Measurements from ENCODE around the gene NINL. TPM values are rescaled to one million over a fixed set of nuclear protein-coding genes. Genes with fewer than 3 reads are reported as not detected.

The NINL gene
- polyA plus RNA-seq, 1 of the 3 experiments (the other 2 are of a cell fraction), result 22.5 TPM

DNA sequence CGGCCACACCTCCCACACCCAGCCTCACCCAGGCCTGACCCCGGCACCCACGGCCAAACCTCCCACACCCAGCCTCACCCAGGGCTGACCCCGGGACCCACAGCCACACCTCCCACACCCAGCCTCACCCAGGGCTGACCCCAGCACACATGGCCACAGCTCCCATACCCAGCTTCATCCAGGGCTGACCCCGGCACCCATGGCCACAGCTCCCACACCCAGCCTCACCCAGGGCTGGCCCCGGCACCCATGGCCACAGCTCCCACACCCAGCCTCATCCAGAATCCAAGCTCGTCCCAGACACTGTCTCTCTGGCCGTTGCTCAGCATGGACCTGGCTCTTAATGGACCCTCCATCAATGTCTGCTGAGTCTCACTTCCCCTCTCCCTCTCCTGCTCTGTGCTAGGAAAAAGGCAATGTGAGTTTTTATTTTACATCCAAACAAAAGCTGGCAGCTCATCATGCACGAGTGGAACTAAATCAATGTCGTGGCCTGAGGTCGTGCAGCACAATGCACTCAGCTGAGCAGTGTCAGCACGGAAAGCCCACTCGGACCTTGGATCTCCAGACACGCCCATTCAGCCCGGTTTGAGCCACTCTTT is 36.1 kb downstream of the NINL start:
- Histone ChIP-seq H3K4me2 (peak overlapping the region; percentile 26; the same call in 1 of the 2 replicates), H3K9ac (no peak overlapping the region)
- WGBS (ENCODE audit: low lambda C conversion rate), result 85% methylated on average over 15 of the region's 15 CpGs

More for the DNA sequence above, 36.1 kb downstream of the NINL start:
- POLR2A ChIA-PET, result no interaction called here
- TF ChIP-seq EP300 (IDR thresholded peaks at IDR 0.05; ENCODE audit: borderline replicate concordance in 1 of 2, low read depth in 1 of 2, low read length in 1 of 2), result no peak
- TF ChIP-seq, protein P1, sequence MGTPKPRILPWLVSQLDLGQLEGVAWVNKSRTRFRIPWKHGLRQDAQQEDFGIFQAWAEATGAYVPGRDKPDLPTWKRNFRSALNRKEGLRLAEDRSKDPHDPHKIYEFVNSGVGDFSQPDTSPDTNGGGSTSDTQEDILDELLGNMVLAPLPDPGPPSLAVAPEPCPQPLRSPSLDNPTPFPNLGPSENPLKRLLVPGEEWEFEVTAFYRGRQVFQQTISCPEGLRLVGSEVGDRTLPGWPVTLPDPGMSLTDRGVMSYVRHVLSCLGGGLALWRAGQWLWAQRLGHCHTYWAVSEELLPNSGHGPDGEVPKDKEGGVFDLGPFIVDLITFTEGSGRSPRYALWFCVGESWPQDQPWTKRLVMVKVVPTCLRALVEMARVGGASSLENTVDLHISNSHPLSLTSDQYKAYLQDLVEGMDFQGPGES (IDR thresholded peaks at IDR 0.05; ENCODE audit: low read depth, low read length), result no peak
- TF ChIP-seq, protein P2, sequence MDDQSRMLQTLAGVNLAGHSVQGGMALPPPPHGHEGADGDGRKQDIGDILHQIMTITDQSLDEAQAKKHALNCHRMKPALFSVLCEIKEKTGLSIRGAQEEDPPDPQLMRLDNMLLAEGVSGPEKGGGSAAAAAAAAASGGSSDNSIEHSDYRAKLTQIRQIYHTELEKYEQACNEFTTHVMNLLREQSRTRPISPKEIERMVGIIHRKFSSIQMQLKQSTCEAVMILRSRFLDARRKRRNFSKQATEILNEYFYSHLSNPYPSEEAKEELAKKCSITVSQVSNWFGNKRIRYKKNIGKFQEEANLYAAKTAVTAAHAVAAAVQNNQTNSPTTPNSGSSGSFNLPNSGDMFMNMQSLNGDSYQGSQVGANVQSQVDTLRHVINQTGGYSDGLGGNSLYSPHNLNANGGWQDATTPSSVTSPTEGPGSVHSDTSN (IDR thresholded peaks at IDR 0.05), result no peak
- TF ChIP-seq, protein P3, sequence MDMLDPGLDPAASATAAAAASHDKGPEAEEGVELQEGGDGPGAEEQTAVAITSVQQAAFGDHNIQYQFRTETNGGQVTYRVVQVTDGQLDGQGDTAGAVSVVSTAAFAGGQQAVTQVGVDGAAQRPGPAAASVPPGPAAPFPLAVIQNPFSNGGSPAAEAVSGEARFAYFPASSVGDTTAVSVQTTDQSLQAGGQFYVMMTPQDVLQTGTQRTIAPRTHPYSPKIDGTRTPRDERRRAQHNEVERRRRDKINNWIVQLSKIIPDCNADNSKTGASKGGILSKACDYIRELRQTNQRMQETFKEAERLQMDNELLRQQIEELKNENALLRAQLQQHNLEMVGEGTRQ (IDR thresholded peaks at IDR 0.05; ENCODE audit: borderline replicate concordance, low read depth, low read length), result no peak
- no peak for TF ChIP-seq POLR2AphosphoS5 (IDR thresholded peaks at IDR 0.05; ENCODE audit: low read depth, low read length)
- no peak for TF ChIP-seq FOSL2 (IDR thresholded peaks at IDR 0.05; ENCODE audit: borderline replicate concordance, low read depth)
- TF ChIP-seq CHD2 (IDR thresholded peaks at IDR 0.05; ENCODE audit: low read length, partially characterized antibody), result no peak
- TF ChIP-seq USF1 (IDR thresholded peaks at IDR 0.05; ENCODE audit: borderline replicate concordance, low read depth), result no peak
- no peak for TF ChIP-seq NFIC (IDR thresholded peaks at IDR 0.05; ENCODE audit: borderline replicate concordance)
- no peak for TF ChIP-seq GABPA (IDR thresholded peaks at IDR 0.05; ENCODE audit: low read depth)
- no peak for TF ChIP-seq EZH2phosphoT487 (IDR thresholded peaks at IDR 0.05; ENCODE audit: borderline replicate concordance, low read depth)
- TF ChIP-seq ELF1 (IDR thresholded peaks at IDR 0.05), result no peak
- TF ChIP-seq, protein P4, sequence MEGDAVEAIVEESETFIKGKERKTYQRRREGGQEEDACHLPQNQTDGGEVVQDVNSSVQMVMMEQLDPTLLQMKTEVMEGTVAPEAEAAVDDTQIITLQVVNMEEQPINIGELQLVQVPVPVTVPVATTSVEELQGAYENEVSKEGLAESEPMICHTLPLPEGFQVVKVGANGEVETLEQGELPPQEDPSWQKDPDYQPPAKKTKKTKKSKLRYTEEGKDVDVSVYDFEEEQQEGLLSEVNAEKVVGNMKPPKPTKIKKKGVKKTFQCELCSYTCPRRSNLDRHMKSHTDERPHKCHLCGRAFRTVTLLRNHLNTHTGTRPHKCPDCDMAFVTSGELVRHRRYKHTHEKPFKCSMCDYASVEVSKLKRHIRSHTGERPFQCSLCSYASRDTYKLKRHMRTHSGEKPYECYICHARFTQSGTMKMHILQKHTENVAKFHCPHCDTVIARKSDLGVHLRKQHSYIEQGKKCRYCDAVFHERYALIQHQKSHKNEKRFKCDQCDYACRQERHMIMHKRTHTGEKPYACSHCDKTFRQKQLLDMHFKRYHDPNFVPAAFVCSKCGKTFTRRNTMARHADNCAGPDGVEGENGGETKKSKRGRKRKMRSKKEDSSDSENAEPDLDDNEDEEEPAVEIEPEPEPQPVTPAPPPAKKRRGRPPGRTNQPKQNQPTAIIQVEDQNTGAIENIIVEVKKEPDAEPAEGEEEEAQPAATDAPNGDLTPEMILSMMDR (IDR thresholded peaks at IDR 0.05), result no peak
- no peak for TF ChIP-seq RAD21 (IDR thresholded peaks at IDR 0.05; ENCODE audit: low read length)
- no peak for TF ChIP-seq JUND (IDR thresholded peaks at IDR 0.05)
- TF ChIP-seq, protein P5, sequence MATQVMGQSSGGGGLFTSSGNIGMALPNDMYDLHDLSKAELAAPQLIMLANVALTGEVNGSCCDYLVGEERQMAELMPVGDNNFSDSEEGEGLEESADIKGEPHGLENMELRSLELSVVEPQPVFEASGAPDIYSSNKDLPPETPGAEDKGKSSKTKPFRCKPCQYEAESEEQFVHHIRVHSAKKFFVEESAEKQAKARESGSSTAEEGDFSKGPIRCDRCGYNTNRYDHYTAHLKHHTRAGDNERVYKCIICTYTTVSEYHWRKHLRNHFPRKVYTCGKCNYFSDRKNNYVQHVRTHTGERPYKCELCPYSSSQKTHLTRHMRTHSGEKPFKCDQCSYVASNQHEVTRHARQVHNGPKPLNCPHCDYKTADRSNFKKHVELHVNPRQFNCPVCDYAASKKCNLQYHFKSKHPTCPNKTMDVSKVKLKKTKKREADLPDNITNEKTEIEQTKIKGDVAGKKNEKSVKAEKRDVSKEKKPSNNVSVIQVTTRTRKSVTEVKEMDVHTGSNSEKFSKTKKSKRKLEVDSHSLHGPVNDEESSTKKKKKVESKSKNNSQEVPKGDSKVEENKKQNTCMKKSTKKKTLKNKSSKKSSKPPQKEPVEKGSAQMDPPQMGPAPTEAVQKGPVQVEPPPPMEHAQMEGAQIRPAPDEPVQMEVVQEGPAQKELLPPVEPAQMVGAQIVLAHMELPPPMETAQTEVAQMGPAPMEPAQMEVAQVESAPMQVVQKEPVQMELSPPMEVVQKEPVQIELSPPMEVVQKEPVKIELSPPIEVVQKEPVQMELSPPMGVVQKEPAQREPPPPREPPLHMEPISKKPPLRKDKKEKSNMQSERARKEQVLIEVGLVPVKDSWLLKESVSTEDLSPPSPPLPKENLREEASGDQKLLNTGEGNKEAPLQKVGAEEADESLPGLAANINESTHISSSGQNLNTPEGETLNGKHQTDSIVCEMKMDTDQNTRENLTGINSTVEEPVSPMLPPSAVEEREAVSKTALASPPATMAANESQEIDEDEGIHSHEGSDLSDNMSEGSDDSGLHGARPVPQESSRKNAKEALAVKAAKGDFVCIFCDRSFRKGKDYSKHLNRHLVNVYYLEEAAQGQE (IDR thresholded peaks at IDR 0.05; ENCODE audit: low read depth, low read length), result no peak
- TF ChIP-seq MXI1 (IDR thresholded peaks at IDR 0.05; ENCODE audit: low read depth, low read length), result no peak
- H3K9me2 ChIP-seq, result no peaks in the 10 kb centered on the region
- peak overlapping the region in 1 of 2 experiments; percentile 17; a peak in 1 of 4 replicates for H3K27ac ChIP-seq (ENCODE audit: low read depth in 2 of 2, low read length in 1 of 2)
- peaks cover 0 to 3% of the 10 kb centered on the region in 2 experiments for H3K36me3 ChIP-seq (replicated peaks in 1 of 2; ENCODE audit: control insufficient read depth in 1 of 2, insufficient read depth in 2 of 2, low read length in 1 of 2)
- H4K20me1 ChIP-seq (ENCODE audit: insufficient read depth), result peaks cover 35% of the 10 kb centered on the region; the same call in 1 of the 2 replicates
- no peak for DNase-seq
- no peaks in the 10 kb centered on the region for H3K27me3 ChIP-seq (ENCODE audit: insufficient read depth)
- H2AFZ ChIP-seq (ENCODE audit: low read depth), result no peak overlapping the region
- H3K4me1 ChIP-seq (ENCODE audit: control insufficient read depth in 1 of 2, insufficient read depth in 2 of 2, low read depth in 1 of 2, low read length in 1 of 2), result peaks cover 35 to 67% of the 10 kb centered on the region in 2 experiments
- peaks cover 19% of the 10 kb centered on the region for H3K79me2 ChIP-seq (ENCODE audit: insufficient read depth)
- CTCF ChIA-PET, result no interaction called here
- no peaks in the 10 kb centered on the region for H3F3A ChIP-seq (replicated peaks; ENCODE audit: insufficient read depth)
- no peaks in the 10 kb centered on the region for H3K9me3 ChIP-seq
- no peak overlapping the region for H3K4me3 ChIP-seq (ENCODE audit: low read depth in 2 of 2, low read length in 1 of 2)

Measured in SK-N-SH (cell line).